HEK293 (cell line): ENCODE results near the gene SLC7A10.
A peak's percentile ranks its signal among the peaks of the same experiment; 100 is the strongest.

Experiments
- CTCF ChIA-PET: fragments of 350-600 bp; formaldehyde crosslinking; extraction: SDS; loops from one replicate; lab custom pipeline; 2021; ENCODE audit warnings: antibody characterized with exemption; lab: Yijun Ruan, JAX
- POLR2A ChIA-PET: fragments of 300-600 bp; formaldehyde crosslinking; extraction: SDS; loops from one replicate; lab custom pipeline; 2020; ENCODE audit warnings: antibody characterized with exemption, inconsistent platforms; lab: Yijun Ruan, JAX
- H3K27ac ChIP-seq: fragments of 200-500 bp; sonication (Bioruptor generic); 2 replicates; pipeline ENCODE4 v1.5.1; 2014; ENCODE audit warnings: low read depth, low read length, control low read depth, inconsistent platforms; ENCODE audit errors: extremely low read depth
- H3K36me3 ChIP-seq, 2 experiments: fragments of 200-500 bp in 1 of 2; sonication (Bioruptor generic) in 1 of 2; 1 replicate in 1 of 2; 2 replicates in 1 of 2; pipeline ENCODE4 v1.5.1; 2014 to 2017; ENCODE audit warnings: inconsistent platforms in 2 of 2, low read length in 2 of 2; ENCODE audit not compliant: control insufficient read depth in 2 of 2, insufficient read depth in 1 of 2
- H3K4me1 ChIP-seq: fragments of 200-500 bp; sonication (Bioruptor generic); 2 replicates; pipeline ENCODE4 v1.5.1; 2014; ENCODE audit warnings: mild to moderate bottlenecking, low read length, inconsistent platforms; ENCODE audit not compliant: control insufficient read depth, insufficient read depth
- H3K4me3 ChIP-seq: 2 replicates; pipeline ENCODE4 v1.5.1; 2011; ENCODE audit warnings: low read depth, mild to moderate bottlenecking, control low read depth, low read length, moderate library complexity
- H3K9me3 ChIP-seq: fragments of 200-500 bp; sonication (Bioruptor generic); 2 replicates; pipeline ENCODE4 v1.5.1; 2014; ENCODE audit warnings: low read depth, low read length, inconsistent platforms; ENCODE audit not compliant: control insufficient read depth, insufficient read depth
- GLIS1 ChIP-seq: fragments of 450-650 bp; formaldehyde crosslinking; IDR thresholded peaks from 2 replicates; pipeline ENCODE4 v1.5.1; 2016; ENCODE audit warnings: missing biosample characterization, missing genetic modification characterization
- HIC1 ChIP-seq: fragments of 450-650 bp; formaldehyde crosslinking; IDR thresholded peaks from 2 replicates; pipeline ENCODE4 v1.5.1; 2016; ENCODE audit warnings: missing biosample characterization, missing genetic modification characterization
- HOXD13 ChIP-seq: sonication (generic); formaldehyde crosslinking; IDR thresholded peaks from 2 replicates; pipeline ENCODE4 v1.8.0; 2022; ENCODE audit warnings: missing genetic modification reagents, borderline replicate concordance
- KLF10 ChIP-seq: fragments of 450-650 bp; IDR thresholded peaks from 2 replicates; pipeline ENCODE4 v1.5.1; 2018; ENCODE audit warnings: missing biosample characterization, mild to moderate bottlenecking, missing genetic modification characterization
- KLF17 ChIP-seq: fragments of 450-650 bp; formaldehyde crosslinking; IDR thresholded peaks from 2 replicates; pipeline ENCODE4 v1.5.1; 2016; ENCODE audit warnings: missing biosample characterization, missing genetic modification characterization
- PRDM1 ChIP-seq: fragments of 450-650 bp; formaldehyde crosslinking; IDR thresholded peaks from 2 replicates; pipeline ENCODE4; 2016; ENCODE audit warnings: missing biosample characterization, missing genetic modification characterization
- PRDM10 ChIP-seq: fragments of 450-650 bp; formaldehyde crosslinking; IDR thresholded peaks from 2 replicates; pipeline ENCODE4 v1.5.1; 2016; ENCODE audit warnings: missing biosample characterization, missing genetic modification characterization
- SP3 ChIP-seq: fragments of 450-650 bp; formaldehyde crosslinking; IDR thresholded peaks from 2 replicates; pipeline ENCODE4 v1.5.1; 2016; ENCODE audit warnings: missing biosample characterization, missing genetic modification characterization
- ZBTB17 ChIP-seq: fragments of 450-650 bp; formaldehyde crosslinking; IDR thresholded peaks from 2 replicates; pipeline ENCODE4 v1.5.1; 2016; ENCODE audit warnings: missing biosample characterization, missing genetic modification characterization
- ZBTB8A ChIP-seq: fragments of 450-650 bp; formaldehyde crosslinking; IDR thresholded peaks from 2 replicates; pipeline ENCODE4 v1.5.1; 2016; ENCODE audit warnings: missing biosample characterization, missing genetic modification characterization
- ZNF202 ChIP-seq: fragments of 450-650 bp; formaldehyde crosslinking; IDR thresholded peaks from 2 replicates; pipeline ENCODE4 v1.5.1; 2016; ENCODE audit warnings: missing biosample characterization, missing genetic modification characterization, borderline replicate concordance
- ZNF214 ChIP-seq: fragments of 450-650 bp; formaldehyde crosslinking; IDR thresholded peaks from 2 replicates; pipeline ENCODE4 v1.5.1; 2017; ENCODE audit warnings: missing biosample characterization, mild to moderate bottlenecking, missing genetic modification characterization, borderline replicate concordance
- ZNF24 ChIP-seq: fragments of 450-650 bp; formaldehyde crosslinking; IDR thresholded peaks from 2 replicates; pipeline ENCODE4 v1.5.1; 2016; ENCODE audit warnings: missing biosample characterization, missing genetic modification characterization
- ZNF26 ChIP-seq: fragments of 450-650 bp; formaldehyde crosslinking; IDR thresholded peaks from 2 replicates; pipeline ENCODE4 v1.5.1; 2016; ENCODE audit warnings: missing biosample characterization, missing genetic modification characterization
- ZNF341 ChIP-seq: fragments of 450-650 bp; formaldehyde crosslinking; IDR thresholded peaks from 2 replicates; pipeline ENCODE4; 2016; ENCODE audit warnings: low read depth, missing biosample characterization, missing genetic modification characterization
- ZNF37A ChIP-seq: fragments of 450-650 bp; IDR thresholded peaks from 2 replicates; pipeline ENCODE4 v1.5.1; 2018; ENCODE audit warnings: missing biosample characterization, missing genetic modification characterization
- ZNF391 ChIP-seq: fragments of 450-650 bp; formaldehyde crosslinking; IDR thresholded peaks from 2 replicates; pipeline ENCODE4 v1.5.1; 2016; ENCODE audit warnings: low read depth, missing biosample characterization, missing genetic modification characterization, borderline replicate concordance
- ZNF48 ChIP-seq: fragments of 450-650 bp; formaldehyde crosslinking; IDR thresholded peaks from 2 replicates; pipeline ENCODE4 v1.5.1; 2016; ENCODE audit warnings: missing biosample characterization, missing genetic modification characterization
- ZNF692 ChIP-seq: fragments of 450-650 bp; formaldehyde crosslinking; IDR thresholded peaks from 2 replicates; pipeline ENCODE4 v1.5.1; 2016; ENCODE audit warnings: missing biosample characterization, missing genetic modification characterization
- ZNF707 ChIP-seq: fragments of 450-650 bp; formaldehyde crosslinking; IDR thresholded peaks from 2 replicates; pipeline ENCODE4 v1.5.1; 2016; ENCODE audit warnings: missing biosample characterization, missing genetic modification characterization
- ZNF776 ChIP-seq: fragments of 450-650 bp; formaldehyde crosslinking; IDR thresholded peaks from 2 replicates; pipeline ENCODE4 v1.5.0; 2017; ENCODE audit warnings: missing biosample characterization, missing genetic modification characterization, borderline replicate concordance
- ZNF785 ChIP-seq: fragments of 450-650 bp; formaldehyde crosslinking; IDR thresholded peaks from 2 replicates; pipeline ENCODE4 v1.5.1; 2016; ENCODE audit warnings: missing biosample characterization, missing genetic modification characterization
- ZNF792 ChIP-seq: fragments of 450-650 bp; formaldehyde crosslinking; IDR thresholded peaks from 2 replicates; pipeline ENCODE4 v1.5.1; 2016; ENCODE audit warnings: missing biosample characterization, missing genetic modification characterization
- ZSCAN16 ChIP-seq: fragments of 450-650 bp; formaldehyde crosslinking; IDR thresholded peaks from 2 replicates; pipeline ENCODE4 v1.5.1; 2016; ENCODE audit warnings: missing biosample characterization, missing genetic modification characterization

Gene SLC7A10

GRCh38 chr19:33201473-33201872, 24.2 kb downstream of the SLC7A10 start:
- Histone ChIP-seq H3K9me3 (no peaks in the 10 kb centered on the region), H3K36me3 (peaks cover 47 to 93% of the 10 kb centered on the region in 2 experiments), H3K27ac (no peak overlapping the region), H3K4me3 (no peak overlapping the region), H3K4me1 (no peaks in the 10 kb centered on the region)
- ChIA-PET POLR2A (interaction anchor here (0.6 to 1.2 kb wide), 2 partner anchors 25 to 1242 kb away, joined by 3 to 4 read pairs; no protein-coding TSS in a partner anchor), CTCF (interaction anchor here (1.3 kb wide), 1 partner anchor 21 kb away, joined by 3 read pairs; no protein-coding TSS in a partner anchor)
- TF ChIP-seq ZNF24 (tag by site-specific recombination) (0 out of 2 replicates have a peak, but pooled peaks have one; percentile 44), HIC1 (peak; percentile 33; the same call in 1 of the 2 replicates), HOXD13 (CRISPR knock-in tag) (no peak), KLF17 (0 out of 2 replicates have a peak, but pooled peaks have one; percentile 33)

GRCh38 chr19:33199441-33200265, 26.0 kb downstream of the SLC7A10 start:
- peaks cover 10% of the 10 kb centered on the region for H3K4me1 ChIP-seq
- H3K27ac ChIP-seq, result peak overlapping the region; percentile 55; the same call in 1 of the 2 replicates
- no peaks in the 10 kb centered on the region for H3K9me3 ChIP-seq
- CTCF ChIA-PET, result interaction anchor here (0.7 to 6.4 kb wide), 3 partner anchors 15 to 308 kb away, joined by 3 to 75 read pairs (median 4); no protein-coding TSS in a partner anchor
- H3K36me3 ChIP-seq, result peaks cover 46 to 77% of the 10 kb centered on the region in 2 experiments
- POLR2A ChIA-PET, result interaction anchor here (5.2 kb wide), 1 partner anchor 23 kb away, joined by 30 read pairs; no protein-coding TSS in a partner anchor
- no peak overlapping the region for H3K4me3 ChIP-seq
- peak; percentile 42; the same call in 1 of the 2 replicates for TF ChIP-seq ZBTB17 (tag by site-specific recombination)
- no peak for TF ChIP-seq ZNF692
- no peak for TF ChIP-seq SP3
- no peak for TF ChIP-seq ZNF214
- no peak for TF ChIP-seq ZNF776 (tag by site-specific recombination)
- TF ChIP-seq ZNF48 (tag by site-specific recombination), result no peak
- TF ChIP-seq PRDM10 (tag by site-specific recombination), result peak; percentile 98
- TF ChIP-seq ZBTB8A (tag by site-specific recombination), result no peak
- TF ChIP-seq KLF10, result no peak
- TF ChIP-seq ZSCAN16 (tag by site-specific recombination), result no peak
- TF ChIP-seq ZNF202 (tag by site-specific recombination), result no peak
- no peak for TF ChIP-seq ZNF37A
- TF ChIP-seq ZNF785, result no peak
- TF ChIP-seq ZNF26 (tag by site-specific recombination), result no peak
- TF ChIP-seq GLIS1 (tag by site-specific recombination), result peak; percentile 60
- TF ChIP-seq ZNF341 (tag by site-specific recombination), result no peak
- no peak for TF ChIP-seq ZNF391
- no peak for TF ChIP-seq ZNF792
- TF ChIP-seq PRDM1, result peak; percentile 84
- no peak for TF ChIP-seq ZNF707 (tag by site-specific recombination)
